Measurements from ENCODE around the gene LHX1.

The LHX1 gene

GRCh38 chr17:36923814-36924221 lies 13.5 kb upstream of the LHX1 start:
- DNase-seq = no peak

GRCh38 chr17:36926226-36926625 lies 11.0 kb upstream of the LHX1 start:
- no peak for DNase-seq

GRCh38 chr17:36926701-36927100 lies 10.6 kb upstream of the LHX1 start:
- no peak for DNase-seq

DNA sequence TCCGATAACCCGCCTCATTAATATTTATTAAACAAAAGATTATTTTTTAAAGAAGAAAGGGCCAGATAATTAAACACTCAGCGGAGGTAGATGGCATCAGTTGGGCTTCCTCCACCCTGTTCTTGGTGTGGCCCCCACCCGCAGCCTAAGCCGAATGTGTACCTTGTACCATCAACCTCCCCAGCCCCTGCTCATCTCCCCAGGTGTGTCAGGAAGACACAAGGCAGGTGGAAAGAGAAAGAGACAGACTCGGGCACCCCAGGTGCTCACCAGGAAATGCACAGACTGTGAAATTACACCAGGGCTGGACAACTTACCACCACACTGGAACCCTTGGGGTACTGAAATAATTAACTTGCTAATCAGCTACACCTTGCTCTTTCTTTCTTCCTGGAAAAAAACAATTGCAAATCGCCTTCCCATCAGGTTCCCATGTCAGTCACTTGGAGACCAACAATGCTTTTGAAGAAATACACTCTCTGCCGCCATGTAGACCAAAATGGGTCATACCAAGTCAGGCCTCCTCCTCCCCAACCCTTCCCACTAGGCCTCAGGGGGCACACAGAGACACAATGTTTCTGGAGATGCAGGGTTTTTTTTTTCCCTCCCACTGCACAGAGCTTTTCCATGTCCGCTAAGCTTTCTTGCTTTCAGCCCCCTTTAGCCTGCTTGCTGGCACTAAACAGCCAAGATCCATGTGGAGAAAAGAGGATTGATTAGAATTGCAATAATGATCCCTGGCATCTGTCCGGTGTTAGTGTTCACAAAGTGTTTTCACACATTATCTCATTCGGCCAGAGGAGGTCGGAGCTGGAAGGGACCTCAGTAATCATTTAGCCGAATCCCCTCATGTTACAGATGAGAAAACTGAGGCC lies 8.6 kb upstream of the LHX1 start:
- DNase-seq = no peak

DNA sequence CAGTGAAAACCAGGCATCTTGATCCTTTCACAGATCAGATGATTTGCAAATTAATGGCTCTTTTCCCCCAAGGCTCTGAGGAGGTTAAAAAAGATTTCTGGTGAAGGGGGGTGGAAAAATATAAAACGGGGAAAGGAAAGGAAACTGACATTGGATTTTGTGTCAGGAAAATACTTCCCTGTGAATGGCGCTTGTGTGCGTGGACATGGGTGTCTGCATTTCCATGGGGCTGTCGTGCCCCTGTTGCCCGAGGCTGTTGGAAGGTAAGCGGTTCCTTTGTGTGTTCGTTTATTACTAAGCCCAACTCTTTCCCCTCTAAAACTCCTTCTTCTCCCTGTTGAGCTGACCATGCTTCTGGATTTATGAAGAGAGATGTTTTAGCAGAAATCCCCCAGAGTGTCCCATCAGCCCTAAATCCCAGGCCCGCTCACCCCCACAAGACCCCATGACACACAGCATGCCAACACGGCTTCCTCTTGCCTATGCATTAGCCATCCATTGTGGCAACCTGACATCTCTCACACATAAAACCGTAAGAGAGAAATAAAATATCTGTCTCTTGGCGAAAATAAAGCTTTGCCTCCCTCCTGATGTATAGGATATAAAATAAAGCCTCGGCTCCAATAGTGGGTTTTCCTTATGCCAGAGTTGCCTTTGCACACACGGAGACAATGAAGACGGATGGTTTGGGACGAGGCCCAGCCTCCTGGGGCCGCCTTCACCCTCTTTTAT lies 7.3 kb upstream of the LHX1 start:
- DNase-seq = no peak

GRCh38 chr17:36930583-36930900 lies 6.7 kb upstream of the LHX1 start:
- DNase-seq = no peak

- no peak for DNase-seq
These were observed 6.1 kb upstream of the LHX1 start for GRCh38 chr17:36931096-36931696.

GRCh38 chr17:36931697-36932382 lies 5.4 kb upstream of the LHX1 start:
- DNase-seq = no peak

- DNase-seq = no peak
These were observed 4.9 kb upstream of the LHX1 start for GRCh38 chr17:36932383-36932693.

DNA sequence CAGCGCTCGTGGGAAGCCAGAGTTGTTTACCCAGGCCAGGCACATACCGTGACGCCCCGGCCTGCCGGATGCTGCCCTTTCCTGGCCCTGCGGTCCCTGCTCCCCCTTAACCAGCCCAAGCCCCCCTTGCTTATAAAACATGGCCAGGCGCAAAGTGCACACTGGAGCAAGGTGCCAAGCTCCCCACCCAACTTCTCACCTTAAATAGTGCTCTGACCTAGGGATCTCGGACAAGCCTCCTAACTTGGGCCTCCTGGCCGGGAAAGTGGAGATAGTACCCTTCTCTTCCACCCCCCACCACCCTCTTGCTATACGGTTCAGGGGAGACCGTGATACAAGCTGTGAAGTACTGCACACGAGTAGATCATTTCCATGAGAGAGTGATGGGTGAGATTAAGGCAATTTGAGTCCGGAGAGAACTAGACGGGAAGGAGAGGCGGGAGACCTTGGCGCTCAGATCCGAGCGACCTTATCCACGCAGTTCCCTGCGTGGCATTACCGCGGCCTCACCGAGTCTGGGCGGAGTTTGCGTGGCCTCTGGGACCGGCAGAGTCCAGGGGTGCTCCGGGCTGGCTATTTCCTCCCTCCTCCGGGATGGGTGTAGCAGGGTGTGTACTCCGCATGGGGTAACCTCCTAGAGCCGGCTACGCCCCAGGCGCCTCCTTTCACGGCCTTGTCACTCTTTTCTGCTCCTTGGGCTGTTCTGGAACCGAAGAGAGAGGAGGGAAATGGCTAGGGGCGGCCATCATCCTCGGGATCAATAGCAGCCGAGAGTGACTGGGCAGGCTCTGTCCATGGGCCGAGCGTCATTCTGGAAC lies 4.4 kb upstream of the LHX1 start:
- DNase-seq = no peak

- no peak for DNase-seq
These were observed 3.6 kb upstream of the LHX1 start for GRCh38 chr17:36933512-36934143.

- DNase-seq = no peak
These were observed 3.1 kb upstream of the LHX1 start for GRCh38 chr17:36934144-36934691.

GRCh38 chr17:36934692-36935630 lies 2.3 kb upstream of the LHX1 start:
- no peak for DNase-seq

- no peak for DNase-seq
These were observed 1.4 kb upstream of the LHX1 start for GRCh38 chr17:36935671-36936454.

- DNase-seq = no peak
These were observed 747 bp upstream of the LHX1 start for GRCh38 chr17:36936455-36937000.

DNA sequence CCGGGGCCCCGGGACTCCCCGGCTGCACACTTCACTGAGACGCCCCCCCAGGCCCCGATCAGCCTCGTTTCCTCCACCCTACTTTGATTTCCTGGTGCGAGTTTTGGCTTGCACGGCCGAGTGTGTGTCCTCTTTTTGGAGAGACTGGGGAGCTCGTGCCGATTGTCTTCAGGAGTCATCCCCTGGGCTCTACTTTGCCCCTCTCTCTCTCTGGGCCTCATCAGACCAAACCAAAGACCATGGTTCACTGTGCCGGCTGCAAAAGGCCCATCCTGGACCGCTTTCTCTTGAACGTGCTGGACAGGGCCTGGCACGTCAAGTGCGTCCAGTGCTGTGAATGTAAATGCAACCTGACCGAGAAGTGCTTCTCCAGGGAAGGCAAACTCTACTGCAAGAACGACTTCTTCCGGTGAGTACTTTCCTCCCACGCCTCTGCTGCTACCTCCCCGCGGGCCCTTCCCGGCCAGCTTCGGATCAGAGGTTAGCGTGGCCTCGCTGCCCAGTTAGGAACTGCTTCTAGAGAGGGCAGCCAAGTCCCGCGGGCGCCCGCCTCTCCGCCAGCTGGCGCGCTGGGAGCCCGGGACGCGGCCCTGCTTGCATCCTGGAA lies 787 bp downstream of the LHX1 start:
- no peak for DNase-seq

GRCh38 chr17:36938566-36939051 lies 1.3 kb downstream of the LHX1 start:
- DNase-seq = no peak

DNA sequence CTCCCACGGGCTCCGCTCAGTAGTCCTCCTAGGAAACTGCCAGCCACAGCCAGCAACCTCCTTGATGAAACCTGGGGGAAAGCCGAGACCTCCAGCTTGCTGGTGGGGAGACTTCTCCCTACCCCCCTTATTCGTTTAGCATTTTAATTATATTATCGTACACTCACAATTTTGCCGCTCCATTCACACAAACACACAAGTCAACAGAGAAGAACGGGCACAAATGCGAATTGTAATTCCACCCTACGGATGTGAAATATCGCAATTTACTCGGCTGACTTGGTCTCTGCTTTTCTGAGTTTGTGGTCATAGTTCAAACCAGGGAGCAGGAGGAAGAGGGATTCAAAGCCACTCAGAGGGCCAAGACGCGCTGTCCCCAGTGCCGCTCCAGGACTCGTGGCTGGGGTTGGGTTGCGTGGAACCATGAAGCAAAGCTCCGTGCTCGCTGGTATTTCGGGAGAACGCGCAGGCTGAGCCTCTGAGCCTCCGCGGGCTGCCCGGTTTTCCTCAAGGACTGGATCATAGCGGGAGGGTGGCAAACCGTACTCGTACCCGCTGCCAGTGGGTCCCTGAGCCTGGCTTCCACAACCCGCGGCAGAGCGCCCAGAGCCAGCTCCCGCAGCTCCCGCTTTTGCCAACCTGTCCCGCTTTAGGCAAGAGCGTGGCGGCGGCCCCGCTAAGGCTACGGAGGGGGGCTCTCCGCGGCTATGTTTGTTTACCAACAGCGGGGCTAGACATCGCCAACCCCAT lies 2.0 kb downstream of the LHX1 start:
- no peak for DNase-seq

Data from activated CD4-positive, alpha-beta T cell treated with anti-CD3 and anti-CD28 coated beads for 1 hour (primary cell).